HEK293 (cell line): ENCODE measurements around the gene RIPK3.

Experiments used
- AEBP2 ChIP-seq: fragments of 450-650 bp; formaldehyde crosslinking; IDR thresholded peaks from 2 replicates; pipeline ENCODE4 v1.5.1; 2016; ENCODE audit warnings: missing biosample characterization, missing genetic modification characterization, borderline replicate concordance
- BCL11A ChIP-seq: fragments of 450-650 bp; formaldehyde crosslinking; IDR thresholded peaks from 2 replicates; pipeline ENCODE4 v1.5.1; 2016; ENCODE audit warnings: low read depth, missing biosample characterization, missing genetic modification characterization
- BCL11B ChIP-seq: fragments of 450-650 bp; formaldehyde crosslinking; IDR thresholded peaks from 2 replicates; pipeline ENCODE4 v1.5.1; 2016; ENCODE audit warnings: low read depth, missing biosample characterization, missing genetic modification characterization
- MZF1 ChIP-seq: fragments of 450-650 bp; formaldehyde crosslinking; IDR thresholded peaks from 2 replicates; pipeline ENCODE4 v1.5.1; 2017; ENCODE audit warnings: missing biosample characterization, missing genetic modification characterization, borderline replicate concordance
- PRDM10 ChIP-seq: fragments of 450-650 bp; formaldehyde crosslinking; IDR thresholded peaks from 2 replicates; pipeline ENCODE4 v1.5.1; 2016; ENCODE audit warnings: missing biosample characterization, missing genetic modification characterization
- SCRT1 ChIP-seq: fragments of 450-650 bp; formaldehyde crosslinking; IDR thresholded peaks from 2 replicates; pipeline ENCODE4 v1.5.1; 2016; ENCODE audit warnings: missing biosample characterization, missing genetic modification characterization, borderline replicate concordance
- ZBTB8A ChIP-seq: fragments of 450-650 bp; formaldehyde crosslinking; IDR thresholded peaks from 2 replicates; pipeline ENCODE4 v1.5.1; 2016; ENCODE audit warnings: missing biosample characterization, missing genetic modification characterization
- ZFP41 ChIP-seq: fragments of 450-650 bp; formaldehyde crosslinking; IDR thresholded peaks from 2 replicates; pipeline ENCODE4 v1.5.1; 2016; ENCODE audit warnings: missing biosample characterization, missing genetic modification characterization, borderline replicate concordance
- ZIC2 ChIP-seq: fragments of 450-650 bp; formaldehyde crosslinking; IDR thresholded peaks from 2 replicates; pipeline ENCODE4 v1.5.1; 2016; ENCODE audit warnings: missing biosample characterization, missing genetic modification characterization
- ZNF121 ChIP-seq: fragments of 450-650 bp; formaldehyde crosslinking; IDR thresholded peaks from 2 replicates; pipeline ENCODE4 v1.5.1; 2016; ENCODE audit warnings: missing biosample characterization, missing genetic modification characterization
- ZNF2 ChIP-seq: fragments of 450-650 bp; formaldehyde crosslinking; IDR thresholded peaks from 2 replicates; pipeline ENCODE4 v1.5.1; 2016; ENCODE audit warnings: missing biosample characterization, missing genetic modification characterization
- ZNF239 ChIP-seq: fragments of 450-650 bp; formaldehyde crosslinking; IDR thresholded peaks from 2 replicates; pipeline ENCODE4 v1.5.1; 2016; ENCODE audit warnings: missing biosample characterization, missing genetic modification characterization
- ZNF248 ChIP-seq: fragments of 450-650 bp; formaldehyde crosslinking; IDR thresholded peaks from 2 replicates; pipeline ENCODE4 v1.5.1; 2017; ENCODE audit warnings: missing biosample characterization, missing genetic modification characterization
- ZNF26 ChIP-seq: fragments of 450-650 bp; formaldehyde crosslinking; IDR thresholded peaks from 2 replicates; pipeline ENCODE4 v1.5.1; 2016; ENCODE audit warnings: missing biosample characterization, missing genetic modification characterization
- ZNF266 ChIP-seq: fragments of 450-650 bp; formaldehyde crosslinking; IDR thresholded peaks from 2 replicates; pipeline ENCODE4 v1.5.1; 2016; ENCODE audit warnings: missing biosample characterization, missing genetic modification characterization, low read depth
- ZNF280D ChIP-seq: fragments of 450-650 bp; formaldehyde crosslinking; IDR thresholded peaks from 2 replicates; pipeline ENCODE4 v1.5.1; 2016; ENCODE audit warnings: missing biosample characterization, missing genetic modification characterization
- ZNF350 ChIP-seq: fragments of 450-650 bp; formaldehyde crosslinking; IDR thresholded peaks from 2 replicates; pipeline ENCODE4 v1.5.0; 2017; ENCODE audit warnings: missing biosample characterization, mild to moderate bottlenecking, missing genetic modification characterization
- ZNF404 ChIP-seq: fragments of 450-650 bp; formaldehyde crosslinking; IDR thresholded peaks from 2 replicates; pipeline ENCODE4 v1.5.1; 2017; ENCODE audit warnings: missing biosample characterization, missing genetic modification characterization
- ZNF416 ChIP-seq: fragments of 450-650 bp; formaldehyde crosslinking; IDR thresholded peaks from 2 replicates; pipeline ENCODE4 v1.5.1; 2016; ENCODE audit warnings: missing biosample characterization, missing genetic modification characterization
- ZNF423 ChIP-seq: fragments of 450-650 bp; formaldehyde crosslinking; IDR thresholded peaks from 2 replicates; pipeline ENCODE4 v1.5.1; 2016; ENCODE audit warnings: missing biosample characterization, missing genetic modification characterization
- ZNF449 ChIP-seq: fragments of 450-650 bp; formaldehyde crosslinking; IDR thresholded peaks from 2 replicates; pipeline ENCODE4 v1.5.1; 2017; ENCODE audit warnings: missing biosample characterization, mild to moderate bottlenecking, missing genetic modification characterization, moderate library complexity
- ZNF513 ChIP-seq: fragments of 450-650 bp; IDR thresholded peaks from 2 replicates; pipeline ENCODE4 v1.5.1; 2018; ENCODE audit warnings: missing biosample characterization, missing genetic modification characterization
- ZNF596 ChIP-seq: fragments of 450-650 bp; IDR thresholded peaks from 2 replicates; pipeline ENCODE4 v1.5.0; 2018; ENCODE audit warnings: missing biosample characterization, mild to moderate bottlenecking, missing genetic modification characterization, moderate library complexity
- ZNF692 ChIP-seq: fragments of 450-650 bp; formaldehyde crosslinking; IDR thresholded peaks from 2 replicates; pipeline ENCODE4 v1.5.1; 2016; ENCODE audit warnings: missing biosample characterization, missing genetic modification characterization
- ZXDB ChIP-seq: fragments of 450-650 bp; formaldehyde crosslinking; IDR thresholded peaks from 2 replicates; pipeline ENCODE4 v1.5.1; 2016; ENCODE audit warnings: missing biosample characterization, missing genetic modification characterization

RIPK3 gene

GRCh38 chr14:24372701-24373416 is 33.1 kb upstream of the RIPK3 start (continued):
- TF ChIP-seq ZNF26 (tag by site-specific recombination) (no peak), ZXDB (tag by site-specific recombination) (0 out of 2 replicates have a peak, but pooled peaks have one; percentile 22), ZNF280D (no peak), MZF1 (0 out of 2 replicates have a peak, but pooled peaks have one; percentile 36), BCL11A (tag by site-specific recombination) (no peak), ZNF404 (tag by site-specific recombination) (no peak), ZFP41 (no peak), ZNF2 (no peak), ZNF266 (no peak), ZBTB8A (0 out of 2 replicates have a peak, but pooled peaks have one; percentile 33), ZNF596 (tag by site-specific recombination) (no peak), ZNF350 (no peak), AEBP2 (tag by site-specific recombination) (no peak), ZIC2 (peak; percentile 54), ZNF449 (tag by site-specific recombination) (peak; percentile 52; the same call in 1 of the 2 replicates), SCRT1 (no peak), PRDM10 (tag by site-specific recombination) (peak; percentile 75), ZNF121 (tag by site-specific recombination) (no peak), ZNF692 (tag by site-specific recombination) (0 out of 2 replicates have a peak, but pooled peaks have one; percentile 27), BCL11B (tag by site-specific recombination) (no peak), ZNF423 (tag by site-specific recombination) (peak; percentile 58), ZNF239 (tag by site-specific recombination) (no peak), ZNF416 (tag by site-specific recombination) (no peak), ZNF248 (no peak), ZNF513 (tag by site-specific recombination) (no peak)
- TF ChIP-seq, all 188 proteins: peak for 11
